ENCODE data around the gene FXR1.

Gene FXR1

DNA sequence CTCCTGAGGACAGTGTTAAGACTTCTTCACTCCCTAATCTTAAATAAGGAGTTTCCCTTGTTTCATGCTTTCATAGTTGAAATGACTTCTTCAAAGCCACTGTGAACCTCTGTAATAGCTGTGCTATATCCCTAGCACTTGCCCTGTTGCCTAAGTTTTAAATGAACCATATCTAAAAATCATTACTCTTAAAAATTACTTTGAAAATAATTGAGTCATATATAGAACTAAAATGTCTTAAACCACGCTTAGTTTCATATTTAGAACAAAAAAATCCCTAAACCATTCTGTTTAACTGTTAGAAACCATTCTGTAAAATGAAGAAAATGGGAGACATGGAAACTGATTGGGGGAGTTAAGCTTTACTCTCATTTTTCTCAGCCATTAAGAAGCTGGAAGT, 47.2 kb downstream of the FXR1 start:
- Histone ChIP-seq H3K4me1 (ENCODE audit: control insufficient read depth, low read length) (no peaks in the 10 kb centered on the region), H3K79me2 (ENCODE audit: control insufficient read depth, low read length) (no peaks in the 10 kb centered on the region), H4K20me1 (ENCODE audit: control insufficient read depth, insufficient read depth, low read depth, low read length) (no peaks in the 10 kb centered on the region), H3F3A (ENCODE audit: control insufficient read depth, insufficient read depth) (peaks cover 14% of the 10 kb centered on the region; the same call in 1 of the 2 replicates), H3K9me3 (ENCODE audit: control insufficient read depth, insufficient read depth, low read length) (no peaks in the 10 kb centered on the region), H3K27ac (ENCODE audit: low read depth, low read length) (no peak overlapping the region), H3K27me3 (ENCODE audit: control insufficient read depth, low read length) (no peaks in the 10 kb centered on the region), H3K36me3 (ENCODE audit: control insufficient read depth, low read length) (peaks cover 91% of the 10 kb centered on the region), H3K4me3 (ENCODE audit: low read length) (no peak overlapping the region), H3K9me2 (replicated peaks; ENCODE audit: control insufficient read depth, low read length) (no peaks in the 10 kb centered on the region), H3K4me2 (ENCODE audit: low read length) (no peak overlapping the region)
- TF ChIP-seq EZH2phosphoT487 (IDR thresholded peaks at IDR 0.05; ENCODE audit: borderline replicate concordance, low read length) (no peak), CTCF (IDR thresholded peaks at IDR 0.05; ENCODE audit: low read depth, low read length, poor library complexity, severe bottlenecking) (no peak)

GRCh38 chr3:180961087-180961486, 48.6 kb downstream of the FXR1 start:
- no peaks in the 10 kb centered on the region for H3K9me3 ChIP-seq (ENCODE audit: control insufficient read depth, insufficient read depth, low read length)
- no peak overlapping the region for H3K27ac ChIP-seq (ENCODE audit: low read depth, low read length)
- H4K20me1 ChIP-seq (ENCODE audit: control insufficient read depth, insufficient read depth, low read depth, low read length): no peaks in the 10 kb centered on the region
- no peaks in the 10 kb centered on the region for H3K79me2 ChIP-seq (ENCODE audit: control insufficient read depth, low read length)
- no peaks in the 10 kb centered on the region for H3K27me3 ChIP-seq (ENCODE audit: control insufficient read depth, low read length)
- no peaks in the 10 kb centered on the region for H3K9me2 ChIP-seq (replicated peaks; ENCODE audit: control insufficient read depth, low read length)
- no peak overlapping the region for H3K4me3 ChIP-seq (ENCODE audit: low read length)
- peaks cover 98% of the 10 kb centered on the region for H3K36me3 ChIP-seq (ENCODE audit: control insufficient read depth, low read length)
- TF ChIP-seq CTCF (IDR thresholded peaks at IDR 0.05; ENCODE audit: low read depth, low read length, poor library complexity, severe bottlenecking) (no peak), EZH2phosphoT487 (IDR thresholded peaks at IDR 0.05; ENCODE audit: borderline replicate concordance, low read length) (no peak)
- H3F3A ChIP-seq (ENCODE audit: control insufficient read depth, insufficient read depth): peaks cover 14% of the 10 kb centered on the region; the same call in 1 of the 2 replicates
- no peak overlapping the region for H3K4me2 ChIP-seq (ENCODE audit: low read length)
- no peaks in the 10 kb centered on the region for H3K4me1 ChIP-seq (ENCODE audit: control insufficient read depth, low read length)

DNA sequence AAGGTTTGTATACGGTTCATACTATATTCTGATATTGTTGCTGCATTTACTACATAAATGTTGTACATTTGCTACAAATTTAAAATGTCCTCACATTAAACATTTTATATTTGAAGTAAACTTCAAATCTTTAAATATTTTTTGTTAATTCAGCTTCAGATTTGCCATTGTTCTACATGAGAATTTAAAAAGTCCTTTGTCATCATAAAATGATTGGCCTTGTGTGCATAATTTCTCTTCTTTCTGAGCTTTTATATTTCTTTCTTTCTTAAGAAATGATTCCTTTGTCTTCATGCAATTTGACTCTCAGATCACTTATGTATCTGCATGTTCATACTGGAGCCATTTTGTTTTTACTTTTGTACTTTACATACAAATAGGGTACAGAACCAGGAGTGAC, 49.1 kb downstream of the FXR1 start:
- H3K4me3 ChIP-seq (ENCODE audit: low read length): no peak overlapping the region
- H3K27me3 ChIP-seq (ENCODE audit: control insufficient read depth, low read length): no peaks in the 10 kb centered on the region
- peaks cover 14% of the 10 kb centered on the region for H3F3A ChIP-seq (ENCODE audit: control insufficient read depth, insufficient read depth)
- peaks cover 98% of the 10 kb centered on the region for H3K36me3 ChIP-seq (ENCODE audit: control insufficient read depth, low read length)
- no peaks in the 10 kb centered on the region for H3K4me1 ChIP-seq (ENCODE audit: control insufficient read depth, low read length)
- 0 out of 2 replicates have a peak, but pooled peaks cover 2% of the 10 kb centered on the region for H4K20me1 ChIP-seq (ENCODE audit: control insufficient read depth, insufficient read depth, low read depth, low read length)
- H3K9me3 ChIP-seq (ENCODE audit: control insufficient read depth, insufficient read depth, low read length): no peaks in the 10 kb centered on the region
- no peaks in the 10 kb centered on the region for H3K9me2 ChIP-seq (replicated peaks; ENCODE audit: control insufficient read depth, low read length)
- no peak overlapping the region for H3K27ac ChIP-seq (ENCODE audit: low read depth, low read length)
- H3K4me2 ChIP-seq (ENCODE audit: low read length): no peak overlapping the region
- TF ChIP-seq CTCF (IDR thresholded peaks at IDR 0.05; ENCODE audit: low read depth, low read length, poor library complexity, severe bottlenecking): no peak
- TF ChIP-seq EZH2phosphoT487 (IDR thresholded peaks at IDR 0.05; ENCODE audit: borderline replicate concordance, low read length): no peak
- H3K79me2 ChIP-seq (ENCODE audit: control insufficient read depth, low read length): no peaks in the 10 kb centered on the region

Measured in DOHH2 (cell line).